ENCODE results near the gene COL23A1.
"Not testable (repeated sequence)": the region's sequence is repeated elsewhere in the genome, so short reads cannot be mapped to it uniquely, and the experiment has no call there.

Gene COL23A1

DNA sequence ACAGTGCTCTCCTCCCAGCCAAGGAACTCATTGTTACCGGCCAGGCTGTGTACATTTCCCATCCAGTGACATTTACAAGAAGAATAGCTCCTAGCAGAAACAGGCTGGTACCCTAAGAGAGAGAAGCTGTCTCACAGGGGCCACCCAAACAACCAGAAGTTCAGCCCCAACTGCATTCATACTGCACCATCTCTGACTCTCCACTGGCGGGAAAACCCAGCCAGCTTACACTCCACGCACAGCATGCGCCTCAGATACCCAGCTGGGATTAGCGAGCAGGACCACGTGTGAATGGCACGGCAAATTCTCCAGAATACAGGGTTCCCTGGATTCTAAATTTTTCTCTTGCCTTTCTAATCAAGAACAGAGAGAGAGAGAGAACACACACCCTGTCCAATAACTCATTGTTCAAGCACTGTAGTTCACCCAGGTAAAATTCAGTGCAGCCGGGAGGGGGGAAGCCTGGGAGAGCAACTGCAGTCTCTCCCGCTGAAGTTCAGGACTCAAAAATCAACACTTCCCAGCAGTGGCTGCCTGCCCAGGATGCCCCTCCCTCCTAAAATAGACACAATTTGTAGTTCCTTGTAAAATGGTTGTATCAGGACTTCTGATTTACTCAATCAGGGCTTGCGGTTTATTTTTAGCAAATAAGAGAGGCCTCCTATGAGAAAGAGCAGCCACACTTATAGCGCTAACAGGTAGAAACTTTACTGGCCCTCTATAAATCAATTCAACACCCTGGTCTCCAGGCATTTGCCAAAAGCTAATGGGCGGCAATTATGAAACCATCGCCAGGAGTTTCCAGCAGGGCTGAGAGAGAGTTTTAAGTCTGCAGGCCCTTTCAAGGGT, 2.2 kb downstream of the COL23A1 start:
- DNase-seq = no peak

DNA sequence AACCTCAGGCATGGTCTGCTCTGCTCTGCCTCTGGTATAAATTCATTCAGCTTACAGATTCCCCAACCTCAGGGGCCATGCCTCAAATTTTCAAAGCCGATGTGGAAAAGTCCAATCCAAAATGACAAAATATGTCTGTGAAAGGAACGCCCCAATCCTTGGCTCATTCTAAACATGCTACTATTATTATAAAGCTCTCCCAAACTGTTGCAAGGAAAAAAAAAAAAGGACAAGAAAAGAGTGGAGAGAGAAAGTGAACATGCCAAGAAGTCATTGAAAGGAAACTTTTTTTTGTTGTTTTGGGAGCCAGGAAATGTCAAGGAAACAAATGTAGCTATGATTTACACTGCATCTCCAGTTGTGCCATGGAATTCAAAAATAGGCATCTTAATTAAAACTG, 3.8 kb downstream of the COL23A1 start:
- DNase-seq = no peak

GRCh38 chr5:178585421-178585820, 4.8 kb downstream of the COL23A1 start:
- DNase-seq = not testable (repeated sequence)

- DNase-seq = no peak
Observed at GRCh38 chr5:178583279-178583678, 6.9 kb downstream of the COL23A1 start.

DNA sequence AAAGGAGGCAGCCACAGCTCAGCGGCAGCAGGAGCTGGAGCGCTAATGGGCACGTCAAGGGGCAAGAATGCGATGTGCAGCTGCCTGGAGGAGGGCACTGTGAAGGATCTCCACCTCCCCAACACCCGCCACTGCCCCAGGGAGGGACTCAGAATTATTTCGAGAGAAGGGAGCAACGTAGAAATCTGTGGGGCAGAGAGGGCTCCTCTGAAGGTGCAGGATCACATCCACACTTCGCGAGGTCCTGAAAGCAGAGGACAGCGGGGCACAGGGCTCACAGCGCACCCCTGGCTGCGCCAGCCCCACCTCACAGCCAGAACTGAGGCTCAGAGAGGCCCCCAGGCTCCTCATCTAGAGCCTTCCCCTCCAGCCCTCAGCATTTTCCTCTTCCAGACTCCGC, 7.9 kb downstream of the COL23A1 start:
- DNase-seq = no peak

DNA sequence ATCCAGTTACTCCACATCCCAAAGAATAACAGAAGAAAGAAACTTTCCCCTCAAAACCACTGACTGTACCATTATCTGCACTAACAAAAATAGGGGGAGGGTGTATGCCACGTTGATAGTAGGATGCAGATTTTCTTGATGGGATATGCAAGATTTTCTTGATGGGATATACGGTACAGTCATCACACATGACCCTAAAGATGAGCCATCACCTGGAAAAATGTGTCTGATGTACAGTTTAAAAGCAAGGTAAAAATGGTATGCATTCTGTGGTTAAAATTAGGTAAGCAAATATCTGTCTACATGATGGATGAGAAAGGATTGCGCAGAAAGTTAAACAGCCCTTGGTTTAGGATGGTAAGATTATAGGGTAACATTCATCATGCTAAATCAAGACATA, 8.6 kb downstream of the COL23A1 start:
- DNase-seq = no peak

GRCh38 chr5:178580271-178580955, 9.8 kb downstream of the COL23A1 start:
- DNase-seq = no peak

DNA sequence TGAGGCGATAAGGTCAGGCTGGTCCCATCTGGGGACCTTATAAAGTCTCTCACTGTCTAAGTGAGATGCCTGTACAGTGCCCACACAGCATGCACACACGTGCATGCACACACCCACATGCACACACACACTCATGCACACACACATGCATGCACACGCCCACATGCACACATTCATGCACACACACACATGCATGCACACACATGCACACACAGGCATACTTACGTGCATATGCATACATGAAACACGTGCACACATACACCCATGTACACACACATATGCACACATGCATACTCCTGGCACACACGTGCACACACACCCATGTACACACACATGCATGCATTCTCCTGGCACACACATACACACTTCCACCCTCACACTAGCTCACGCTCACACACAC, 12.2 kb downstream of the COL23A1 start:
- DNase-seq = no peak

- DNase-seq = no peak
Observed at GRCh38 chr5:178577376-178577839, 12.8 kb downstream of the COL23A1 start.

- DNase-seq = no peak
Observed at GRCh38 chr5:178576591-178577351, 13.4 kb downstream of the COL23A1 start.

GRCh38 chr5:178573216-178573615, 17.0 kb downstream of the COL23A1 start:
- no peak for DNase-seq

DNA sequence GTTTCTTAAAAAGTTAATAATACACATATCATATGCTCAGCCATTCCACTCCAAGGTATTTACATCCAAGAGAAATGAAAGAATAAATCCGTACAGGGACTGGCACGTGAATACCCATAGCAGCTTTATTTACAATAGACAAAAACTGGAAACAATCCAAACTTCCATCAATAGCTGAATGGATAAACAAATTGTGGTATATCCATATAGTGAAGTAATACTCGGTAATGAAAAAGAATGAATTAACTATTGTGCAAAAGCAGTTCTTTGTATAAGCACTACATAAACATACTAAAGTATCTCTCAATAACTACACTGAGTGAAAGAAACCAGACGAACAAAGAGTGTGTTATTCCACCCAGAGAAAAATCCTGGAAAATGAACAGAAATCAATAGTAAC, 17.6 kb downstream of the COL23A1 start:
- DNase-seq = no peak

- DNase-seq = peak; percentile 57
Observed at GRCh38 chr5:178569485-178569884, 20.7 kb downstream of the COL23A1 start.

DNA sequence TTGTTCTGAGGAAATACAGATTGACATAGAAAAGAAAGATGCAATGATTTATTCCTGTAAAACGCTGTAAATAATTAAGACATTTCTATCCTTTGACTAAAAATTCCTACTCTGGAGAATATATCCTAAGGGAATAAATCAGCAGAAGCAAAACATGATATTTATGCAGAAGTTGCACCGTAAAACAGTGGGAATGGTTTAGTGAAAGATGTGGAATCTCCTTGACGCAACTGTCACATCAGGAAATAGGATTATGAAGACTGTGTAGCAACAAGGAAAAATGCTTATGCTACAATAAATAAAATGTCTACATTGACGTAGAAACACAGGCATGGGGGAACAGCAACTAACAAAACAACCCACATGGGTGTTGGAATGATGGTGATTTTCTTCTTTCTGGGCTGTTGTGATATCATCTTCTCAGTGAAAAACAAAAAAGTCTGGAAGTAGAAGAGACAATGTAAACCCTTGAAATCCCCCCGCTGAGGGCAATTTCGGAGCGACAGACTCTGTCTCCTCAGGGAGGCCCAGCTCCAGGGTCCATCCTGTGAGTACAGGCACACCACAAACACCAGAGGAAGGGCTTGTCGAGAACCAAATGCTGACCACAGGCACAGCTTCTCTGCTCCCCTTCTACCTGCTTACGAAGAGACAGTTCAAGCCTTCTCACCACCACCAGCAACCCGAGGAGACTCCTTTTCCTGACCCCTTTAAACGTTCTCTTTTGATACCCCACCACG, 25.2 kb downstream of the COL23A1 start:
- DNase-seq = no peak

- no peak for DNase-seq
Observed at GRCh38 chr5:178564397-178564796, 25.8 kb downstream of the COL23A1 start.

DNA sequence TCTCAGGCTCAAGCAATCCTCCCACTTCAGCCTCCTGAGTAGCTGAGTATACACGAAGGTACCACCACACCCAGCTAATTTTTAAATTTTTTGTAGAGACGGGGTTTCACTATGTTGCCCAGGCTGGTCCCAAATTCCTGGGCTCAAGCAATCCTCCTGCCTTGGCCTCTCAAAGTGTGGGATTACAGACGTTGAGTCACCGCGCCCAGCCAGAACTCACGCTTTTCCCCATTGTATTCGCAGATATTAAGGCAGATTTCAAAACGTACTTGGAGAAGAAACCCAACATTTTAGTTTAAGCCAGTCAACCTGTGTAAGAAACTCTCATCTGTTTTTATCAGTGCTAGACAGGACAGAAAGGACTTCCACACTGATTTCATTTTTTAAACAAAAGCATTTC, 26.6 kb downstream of the COL23A1 start:
- DNase-seq = no peak

GRCh38 chr5:178561746-178562264, 28.4 kb downstream of the COL23A1 start:
- peak; percentile 39 for DNase-seq

DNA sequence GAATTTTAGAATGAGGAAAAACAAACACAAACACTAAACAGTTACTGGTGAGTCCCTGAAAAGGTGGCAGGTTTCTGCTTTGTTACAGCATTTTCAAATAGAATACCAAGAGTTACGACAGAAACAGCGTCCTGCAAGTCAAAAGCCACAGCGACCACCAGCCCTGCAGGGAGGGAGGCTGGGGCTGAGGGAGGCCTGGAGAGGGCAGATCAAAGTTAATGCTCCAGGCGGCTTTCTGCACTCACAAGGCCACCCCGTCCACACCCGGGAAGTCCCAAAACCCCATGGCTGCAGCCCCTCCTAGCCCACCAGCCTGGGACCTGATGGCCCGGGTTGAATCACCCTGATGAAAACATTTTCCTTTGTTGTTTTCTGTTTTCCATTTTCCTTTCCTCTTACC, 29.3 kb downstream of the COL23A1 start:
- DNase-seq = peak; percentile 31

- DNase-seq = no peak
Observed at GRCh38 chr5:178557416-178557815, 32.8 kb downstream of the COL23A1 start.

GRCh38 chr5:178555771-178556211, 34.4 kb downstream of the COL23A1 start:
- no peak for DNase-seq

DNA sequence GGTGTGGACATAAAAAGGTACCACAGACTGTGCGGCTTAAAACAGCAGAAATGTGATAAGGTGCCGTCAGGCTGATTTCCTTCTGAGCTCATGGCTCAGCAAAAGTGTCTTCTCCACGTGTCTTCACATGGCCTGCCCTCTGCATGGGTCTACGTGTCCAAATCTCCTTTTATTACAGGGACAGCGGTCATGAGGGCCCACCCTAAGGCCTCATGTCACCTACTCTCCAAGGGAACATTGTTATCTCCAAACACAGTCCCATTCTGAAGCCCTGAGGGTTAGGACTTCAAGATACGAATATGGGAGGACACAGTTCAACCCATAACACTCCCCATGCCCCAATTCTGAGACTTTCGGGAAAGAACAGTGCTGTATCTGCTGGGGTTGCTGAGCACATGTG, 35.2 kb downstream of the COL23A1 start:
- no peak for DNase-seq

DNA sequence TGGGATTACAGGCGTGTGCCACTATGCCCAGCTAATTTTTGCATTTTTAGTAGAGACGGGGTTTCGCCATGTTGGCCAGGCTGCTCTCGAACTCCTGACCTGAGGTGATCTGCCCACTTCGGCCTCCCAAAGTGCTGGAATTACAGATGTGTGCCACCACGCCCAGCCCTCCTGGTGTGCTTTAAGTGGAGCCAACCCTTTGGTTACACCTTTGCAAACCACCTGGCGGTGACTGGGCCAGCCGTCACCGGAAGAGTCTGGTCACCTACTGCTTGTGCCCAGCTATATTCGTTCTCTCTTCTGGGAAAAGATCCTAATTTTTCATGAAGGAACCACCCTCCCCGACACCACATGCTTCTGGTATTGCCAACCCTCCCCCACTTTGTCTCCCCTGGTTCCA, 35.9 kb downstream of the COL23A1 start:
- no peak for DNase-seq

- no peak for DNase-seq
Observed at GRCh38 chr5:178553517-178553916, 36.7 kb downstream of the COL23A1 start.
